ENCODE data around the gene SYT7.

The SYT7 gene

GRCh38 chr11:61552108-61552635 is 28.7 kb downstream of the SYT7 start:
- no peak for DNase-seq

GRCh38 chr11:61551634-61552033 is 29.2 kb downstream of the SYT7 start:
- no peak for DNase-seq

- DNase-seq: no peak
These were observed 30.1 kb downstream of the SYT7 start for GRCh38 chr11:61550665-61551227.

GRCh38 chr11:61549662-61550568 is 31.0 kb downstream of the SYT7 start:
- no peak for DNase-seq

- DNase-seq: no peak
These were observed 31.7 kb downstream of the SYT7 start for GRCh38 chr11:61549177-61549576.

GRCh38 chr11:61547246-61547645 is 33.6 kb downstream of the SYT7 start:
- DNase-seq: no peak

- no peak for DNase-seq
These were observed 34.2 kb downstream of the SYT7 start for GRCh38 chr11:61546663-61547062.

- no peak for DNase-seq
These were observed 35.0 kb downstream of the SYT7 start for GRCh38 chr11:61545921-61546320.

- no peak for DNase-seq
These were observed 35.5 kb downstream of the SYT7 start for GRCh38 chr11:61545341-61545740.

GRCh38 chr11:61544466-61544865 is 36.4 kb downstream of the SYT7 start:
- DNase-seq: no peak

GRCh38 chr11:61543606-61544306 is 37.1 kb downstream of the SYT7 start:
- DNase-seq: no peak

- DNase-seq: no peak
These were observed 38.2 kb downstream of the SYT7 start for GRCh38 chr11:61542705-61543104.

GRCh38 chr11:61542024-61542461 is 38.8 kb downstream of the SYT7 start:
- no peak for DNase-seq

GRCh38 chr11:61541598-61541997 is 39.3 kb downstream of the SYT7 start:
- DNase-seq: no peak

- no peak for DNase-seq
These were observed 40.3 kb downstream of the SYT7 start for GRCh38 chr11:61540528-61540927.

- no peak for DNase-seq
These were observed 41.0 kb downstream of the SYT7 start for GRCh38 chr11:61539831-61540357.

- no peak for DNase-seq
These were observed 41.9 kb downstream of the SYT7 start for GRCh38 chr11:61539006-61539405.

- DNase-seq: no peak
These were observed 42.3 kb downstream of the SYT7 start for GRCh38 chr11:61538636-61538961.

GRCh38 chr11:61537326-61537725 is 43.5 kb downstream of the SYT7 start:
- no peak for DNase-seq

GRCh38 chr11:61536676-61537270 is 44.1 kb downstream of the SYT7 start:
- DNase-seq: no peak

GRCh38 chr11:61535998-61536675 is 44.7 kb downstream of the SYT7 start:
- no peak for DNase-seq
